Lower lobe of right lung (tissue), 2 donors: Measurements from ENCODE around the gene C20orf144. TPM values are rescaled to one million over a fixed set of nuclear protein-coding genes. Genes with fewer than 3 reads are reported as not detected.

ENCODE experiments used
- ATAC-seq, 2 donors: fragments of 200-7000 bp; cut with Tn5 transposase; one replicate each; pipeline ENCODE4 v1.9.1; 2020 to 2022; ENCODE audit warnings: mild to moderate bottlenecking in 2 of 2, moderate library complexity in 2 of 2
- DNase-seq: peaks from one replicate; pipeline ENCODE4 v3.0.0-alpha.2; 2020
- H3K27ac ChIP-seq: fragments of 200-600 bp; one replicate; pipeline ENCODE4 v1.8.0; 2022
- H3K27me3 ChIP-seq: fragments of 200-600 bp; one replicate; pipeline ENCODE4 v1.8.0; 2022; ENCODE audit warnings: low read depth
- H3K36me3 ChIP-seq: fragments of 200-600 bp; one replicate; pipeline ENCODE4 v1.8.0; 2022; ENCODE audit warnings: mild to moderate bottlenecking
- H3K4me1 ChIP-seq: fragments of 200-600 bp; one replicate; pipeline ENCODE4 v1.8.0; 2022
- H3K4me3 ChIP-seq: fragments of 200-600 bp; one replicate; pipeline ENCODE4 v1.8.0; 2022; ENCODE audit warnings: mild to moderate bottlenecking
- H3K9me3 ChIP-seq: fragments of 200-600 bp; one replicate; pipeline ENCODE4 v1.8.0; 2022
- CTCF ChIP-seq: fragments of 200-600 bp; IDR thresholded peaks from one replicate; pipeline ENCODE4 v1.8.0; 2022; ENCODE audit warnings: antibody characterized with exemption, mild to moderate bottlenecking
- intact Hi-C: fragments of 100-400 bp; cut with DNase I; formaldehyde crosslinking; loops from one replicate; pipeline ENCODE4 v1.11.0; 2022
- total RNA-seq: library from RNA; stranded (reverse); fragmentation: NEBNext Ultra II Directional; extraction: Animal tissue kit (Norgen Biotek cat#: 25700); gene quantifications from one replicate; pipeline ENCODE4 v1.2.1, GENCODE V29; 2021
- donor health status: DM: no; HTN: yes; CAD: no; lungs with severe emphysema.

C20orf144 gene
- total RNA-seq, 1 donor from 2014 or later, result not detected

GRCh38 chr20:33687993-33688937 lies 26.1 kb downstream of the C20orf144 start:
- no peak for TF ChIP-seq CTCF
- Histone ChIP-seq H3K4me3 (no peak overlapping the region), H3K9me3 (no peaks in the 10 kb centered on the region), H3K4me1 (peaks cover 39% of the 10 kb centered on the region), H3K27ac (no peak overlapping the region), H3K27me3 (no peaks in the 10 kb centered on the region), H3K36me3 (no peaks in the 10 kb centered on the region)
- ATAC-seq (no peak), DNase-seq (no peak)
- intact Hi-C loops, result no loop called here

- Histone ChIP-seq H3K27me3 (no peaks in the 10 kb centered on the region), H3K27ac (no peak overlapping the region), H3K36me3 (no peaks in the 10 kb centered on the region), H3K9me3 (no peaks in the 10 kb centered on the region), H3K4me1 (peaks cover 35% of the 10 kb centered on the region), H3K4me3 (no peak overlapping the region)
- DNase-seq (no peak), ATAC-seq (peak in 1 of 2 donors; percentile 2)
- TF ChIP-seq CTCF, result no peak
- intact Hi-C loops, result no loop called here
Observed at GRCh38 chr20:33688938-33689424, 26.9 kb downstream of the C20orf144 start.

DNA sequence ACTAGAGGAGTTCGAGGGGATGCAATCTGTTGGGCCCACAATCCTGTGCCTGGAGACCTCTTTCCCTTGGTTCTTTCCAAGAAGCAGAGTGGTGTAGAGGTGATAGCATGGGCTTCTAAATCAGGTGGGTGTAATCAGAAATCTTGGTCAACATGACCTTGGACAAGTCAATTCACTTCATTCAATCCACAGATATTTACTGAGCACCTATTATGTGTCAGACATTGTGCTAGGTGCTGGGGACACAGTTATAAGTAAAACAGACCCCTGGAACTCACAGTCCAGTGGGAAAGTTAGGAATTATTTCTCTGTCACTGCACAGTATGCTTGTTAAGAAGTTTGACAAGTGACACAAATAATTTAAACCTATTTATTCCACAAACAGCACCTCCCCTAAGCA lies 27.4 kb downstream of the C20orf144 start:
- no peak overlapping the region for H3K4me3 ChIP-seq
- no peak overlapping the region for H3K27ac ChIP-seq
- DNase-seq, result no peak
- H3K36me3 ChIP-seq, result no peaks in the 10 kb centered on the region
- no peak for TF ChIP-seq CTCF
- peaks cover 32% of the 10 kb centered on the region for H3K4me1 ChIP-seq
- intact Hi-C loops, result no loop called here
- no peaks in the 10 kb centered on the region for H3K27me3 ChIP-seq
- no peaks in the 10 kb centered on the region for H3K9me3 ChIP-seq
- no peak for ATAC-seq

DNA sequence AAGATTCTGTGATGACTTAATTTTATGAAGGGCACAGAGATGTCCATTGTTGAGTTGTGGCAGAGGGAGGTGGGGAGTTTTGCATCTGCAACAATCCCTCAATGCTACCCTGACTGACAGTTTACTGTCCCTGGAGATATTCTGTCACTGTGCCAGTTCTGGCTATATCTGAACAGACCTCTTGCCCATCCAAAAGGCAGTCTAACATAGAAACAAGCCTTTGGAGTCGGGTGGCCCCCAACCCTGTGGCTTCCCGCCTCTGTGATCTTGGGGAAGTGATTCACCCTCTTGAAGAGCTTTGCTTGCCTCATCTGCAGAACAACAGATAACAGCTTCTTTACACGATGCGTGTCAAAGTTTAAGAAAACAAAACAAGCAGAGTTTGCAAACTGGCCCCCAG lies 27.8 kb downstream of the C20orf144 start:
- intact Hi-C loops, result no loop called here
- no peak for ATAC-seq

DNA sequence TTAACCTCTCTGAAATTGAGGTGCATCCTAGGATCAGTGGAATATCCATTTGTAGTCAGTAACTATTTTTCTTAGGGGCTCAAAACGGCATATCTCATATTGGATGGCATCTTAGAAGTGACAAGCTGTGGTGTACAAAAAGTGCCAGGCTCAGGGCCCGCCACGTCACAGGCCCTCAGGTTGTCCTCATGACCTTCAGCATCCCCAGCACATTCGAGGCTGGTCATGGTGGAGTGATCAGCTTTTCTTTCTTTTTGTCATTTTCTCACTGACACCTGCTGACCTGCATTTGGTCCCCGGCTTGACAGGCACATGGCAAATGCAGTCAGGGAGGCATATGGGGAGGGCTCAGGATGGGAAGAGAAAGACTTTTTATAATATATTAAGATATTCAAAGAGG lies 31.2 kb downstream of the C20orf144 start:
- H3K4me1 ChIP-seq, result peaks cover 5% of the 10 kb centered on the region
- H3K27me3 ChIP-seq, result no peaks in the 10 kb centered on the region
- H3K36me3 ChIP-seq, result no peaks in the 10 kb centered on the region
- peak overlapping the region; percentile 46 for H3K27ac ChIP-seq
- no peak for ATAC-seq
- DNase-seq, result no peak
- no peaks in the 10 kb centered on the region for H3K9me3 ChIP-seq
- H3K4me3 ChIP-seq, result no peak overlapping the region
- no peak for TF ChIP-seq CTCF
- intact Hi-C loops, result no loop called here

More for the DNA sequence above, 27.8 kb downstream of the C20orf144 start:
- no peaks in the 10 kb centered on the region for H3K9me3 ChIP-seq
- no peak for TF ChIP-seq CTCF
- peak overlapping the region; percentile 41 for H3K27ac ChIP-seq
- no peaks in the 10 kb centered on the region for H3K27me3 ChIP-seq
- peaks cover 27% of the 10 kb centered on the region for H3K4me1 ChIP-seq
- no peak overlapping the region for H3K4me3 ChIP-seq
- H3K36me3 ChIP-seq, result no peaks in the 10 kb centered on the region
- DNase-seq, result no peak
